CD4-positive, alpha-beta T cell treated with Interleukin-6 for 4 hours (primary cell): Measurements from ENCODE around the gene SEC14L5.
"Not testable (repeated sequence)": the region's sequence is repeated elsewhere in the genome, so short reads cannot be mapped to it uniquely, and the experiment has no call there.

Experiments
- DNase-seq: peaks from one replicate; pipeline ENCODE4 v3.0.0-alpha.2; 2020; ENCODE audit warnings: mixed read lengths

Gene SEC14L5

DNA sequence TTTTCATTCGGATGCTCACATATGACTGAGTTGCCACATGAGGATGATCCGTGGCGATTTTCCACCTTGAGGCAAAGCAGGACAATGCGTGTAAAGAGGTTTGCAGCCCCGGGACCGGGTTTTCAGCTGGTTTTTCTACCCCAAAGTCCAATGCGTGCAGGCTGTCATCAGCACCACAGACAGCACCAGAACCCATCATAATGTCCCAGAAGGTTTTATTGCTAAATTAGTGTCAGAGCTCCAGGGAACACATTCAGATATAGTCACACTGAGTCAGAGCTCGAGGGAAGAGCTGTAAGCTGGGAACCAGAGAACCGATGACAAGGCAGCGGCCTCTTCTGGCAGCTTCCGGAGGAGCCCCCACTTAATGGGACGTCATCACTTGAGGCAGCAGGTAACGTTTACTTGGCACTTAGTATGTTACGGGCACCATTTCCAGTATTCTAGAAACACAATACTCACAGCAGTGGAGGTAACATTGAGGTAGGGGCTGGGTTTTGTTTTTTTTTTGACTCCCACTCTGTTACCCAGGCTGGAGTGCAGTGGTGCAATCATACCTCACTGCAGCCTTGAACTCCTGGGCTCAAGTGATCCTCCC lies 84.5 kb downstream of the SEC14L5 start:
- no peak for DNase-seq

- DNase-seq = no peak
Observed at GRCh38 chr16:5044011-5044540, 85.9 kb downstream of the SEC14L5 start.

GRCh38 chr16:5044581-5044980 lies 86.5 kb downstream of the SEC14L5 start:
- DNase-seq = not testable (repeated sequence)

GRCh38 chr16:5045499-5046115 lies 87.5 kb downstream of the SEC14L5 start:
- no peak for DNase-seq

GRCh38 chr16:5046914-5047313 lies 88.8 kb downstream of the SEC14L5 start:
- no peak for DNase-seq

DNA sequence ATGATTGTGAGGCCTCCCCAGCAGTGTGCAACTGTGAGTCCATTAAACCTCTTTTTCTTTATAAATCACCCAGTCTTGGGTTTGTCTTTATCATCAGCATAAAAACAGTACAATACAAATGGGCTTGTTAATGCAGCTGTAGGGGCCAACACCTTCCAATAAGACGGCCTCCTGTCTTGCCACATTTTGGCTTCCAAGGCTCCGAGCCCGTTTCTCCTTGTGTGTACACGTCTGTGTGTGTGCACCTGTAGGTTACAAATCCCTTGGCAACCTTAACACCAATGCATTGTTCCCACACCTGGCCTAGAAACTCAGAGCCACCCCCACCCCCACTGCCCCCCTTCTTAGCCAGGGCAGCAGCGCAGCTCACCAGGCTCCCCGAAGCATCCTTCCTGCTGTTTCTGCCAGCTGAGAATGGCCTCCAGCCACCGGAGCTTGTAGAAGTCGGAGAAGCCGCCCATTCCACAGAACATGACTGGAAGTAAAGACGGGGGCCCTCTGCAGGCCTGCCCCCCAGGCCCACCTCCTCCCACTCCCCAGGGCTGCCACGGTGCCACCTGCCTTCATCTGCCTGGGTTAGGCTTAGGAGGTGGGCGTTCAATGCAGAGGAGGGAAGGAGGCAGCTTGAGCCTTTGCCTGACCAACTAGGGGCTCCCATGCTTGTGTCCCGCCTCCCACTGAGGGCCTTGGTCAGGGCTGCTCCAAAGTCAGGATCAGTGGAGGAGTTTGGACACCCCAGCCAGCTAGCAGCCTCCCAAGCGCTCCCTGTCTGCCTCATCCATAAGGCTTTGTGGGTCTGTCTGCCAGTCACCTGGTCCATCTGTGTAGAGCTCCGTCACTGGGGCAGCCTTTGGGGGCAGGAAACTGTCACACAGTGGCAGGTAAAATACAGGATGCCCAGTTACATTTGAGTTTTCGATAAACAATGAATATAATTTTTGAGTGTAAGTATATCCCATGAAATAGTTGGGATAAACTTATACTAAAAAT lies 97.0 kb downstream of the SEC14L5 start:
- DNase-seq = no peak

- DNase-seq = peak; percentile 60
Observed at GRCh38 chr16:5056352-5056751, 98.2 kb downstream of the SEC14L5 start.

GRCh38 chr16:5058476-5058875 lies 100.3 kb downstream of the SEC14L5 start:
- DNase-seq = no peak

DNA sequence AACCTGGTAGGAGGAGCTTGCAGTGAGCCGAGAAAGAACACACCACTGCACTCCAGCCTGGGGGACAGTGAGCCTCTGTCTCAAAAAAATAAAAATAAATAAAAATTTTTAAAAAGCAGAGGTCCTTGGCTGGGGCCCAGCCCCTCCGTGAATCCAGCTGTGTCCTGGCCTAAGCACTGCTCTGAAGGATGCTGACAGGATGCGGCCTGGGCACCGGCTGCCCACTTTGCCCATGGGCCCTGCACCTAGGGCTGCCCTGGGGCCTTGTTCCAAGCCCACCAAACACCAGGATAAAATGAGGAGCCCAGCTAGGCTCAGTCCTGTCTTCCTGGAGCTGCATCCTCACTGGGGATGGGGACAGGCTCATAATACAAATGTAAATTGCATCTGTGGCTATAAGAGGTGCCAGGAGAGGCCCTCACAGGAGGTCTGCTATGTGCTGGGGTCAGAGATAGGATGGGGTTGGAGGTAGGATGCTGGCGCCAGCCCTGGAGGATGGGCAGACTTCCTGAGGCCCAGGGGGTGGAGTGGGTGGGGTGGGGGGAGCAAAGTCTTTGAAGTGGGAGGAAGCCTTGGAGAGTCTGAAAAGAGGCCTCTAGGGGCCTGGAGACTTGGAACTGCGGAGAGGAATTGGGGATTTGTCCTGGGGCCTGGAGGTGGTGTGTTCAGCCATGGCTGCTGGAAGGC lies 101.4 kb downstream of the SEC14L5 start:
- no peak for DNase-seq

GRCh38 chr16:5060073-5060641 lies 102.0 kb downstream of the SEC14L5 start:
- DNase-seq = no peak

GRCh38 chr16:5062051-5062450 lies 103.9 kb downstream of the SEC14L5 start:
- DNase-seq = no peak

DNA sequence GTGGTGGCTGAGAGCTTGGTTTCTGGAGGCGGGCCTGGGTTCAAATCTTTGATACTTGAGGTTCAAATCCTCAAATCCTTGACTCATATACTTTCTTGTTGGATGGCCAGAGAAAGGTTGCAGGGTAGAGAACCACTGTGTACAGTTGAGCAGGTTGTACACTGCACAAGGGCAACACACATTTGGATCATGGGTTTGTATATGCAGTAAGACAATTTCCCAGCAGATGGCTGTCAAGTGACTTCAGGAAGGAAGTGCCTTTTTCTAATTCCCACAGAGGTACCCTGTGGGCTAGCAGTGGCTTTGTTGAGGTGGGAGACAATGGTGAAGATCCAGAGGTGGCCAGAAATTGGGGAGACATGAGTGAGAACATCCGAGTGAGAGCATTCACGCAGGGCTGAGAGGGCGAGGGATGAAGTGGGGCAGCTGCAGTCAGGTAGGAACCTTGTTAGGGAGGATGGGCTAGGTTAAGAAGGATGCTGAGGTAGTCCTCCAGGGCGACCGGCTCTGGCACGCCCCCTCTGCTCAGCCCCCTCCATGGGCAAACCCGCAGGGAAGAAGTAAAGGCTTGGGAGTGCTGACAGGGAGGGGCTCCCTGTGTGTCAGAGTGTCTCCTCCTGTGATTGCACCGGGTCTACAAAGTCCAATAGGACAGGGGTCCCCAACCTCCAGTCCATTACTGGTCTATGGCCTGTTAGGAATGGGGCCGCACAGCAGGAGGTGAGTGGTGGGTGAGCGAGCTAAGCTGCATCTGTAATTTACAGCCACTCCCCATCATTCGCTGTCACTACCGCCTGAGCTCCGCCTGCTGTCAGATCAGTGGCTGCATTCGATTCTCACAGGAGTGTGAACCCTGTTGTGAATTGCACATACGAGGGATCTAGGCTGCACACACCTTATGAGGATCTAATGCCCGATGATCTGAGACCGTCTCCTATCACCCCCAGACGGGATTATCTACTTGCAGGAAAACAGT lies 104.9 kb downstream of the SEC14L5 start:
- DNase-seq = no peak

DNA sequence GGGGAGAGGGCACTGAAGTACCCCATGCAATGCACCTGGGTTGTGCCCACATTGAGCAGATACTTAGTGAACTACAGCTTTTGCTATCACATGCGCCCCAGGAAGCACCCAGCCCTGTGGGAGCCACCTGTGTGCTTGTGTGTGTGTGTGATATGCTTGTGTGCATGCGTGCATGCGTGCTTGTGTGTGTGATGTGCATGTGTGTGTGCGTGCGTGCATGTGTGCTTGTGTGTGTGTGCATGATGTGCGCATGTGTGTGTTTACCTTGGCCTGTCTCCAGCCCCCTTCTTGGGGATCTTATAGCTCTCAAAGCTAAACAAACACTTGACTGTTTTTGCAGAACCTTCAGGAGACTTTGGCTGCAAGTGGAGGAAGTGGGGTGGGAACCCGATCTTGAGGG lies 106.8 kb downstream of the SEC14L5 start:
- DNase-seq = no peak

- no peak for DNase-seq
Observed at GRCh38 chr16:5065326-5065725, 107.2 kb downstream of the SEC14L5 start.

GRCh38 chr16:5065813-5066212 lies 107.7 kb downstream of the SEC14L5 start, which contains the start of gene C16orf89:
C16orf89 (minus strand) TSS chr16:5065956; CDS start chr16:5065908, 48 bp downstream.
- no peak for DNase-seq

- DNase-seq = no peak
Observed at GRCh38 chr16:5066511-5066910, 108.4 kb downstream of the SEC14L5 start.
